NCI-H748 (cell line): ENCODE results near the gene CHRNB4.
"Not testable (repeated sequence)": the region's sequence is repeated elsewhere in the genome, so short reads cannot be mapped to it uniquely, and the experiment has no call there.

Experiments used
- DNase-seq: peaks from one replicate; lab custom pipeline; 2025; ENCODE audit not compliant: unreplicated experiment; lab: John Stamatoyannopoulos, UW

CHRNB4 gene

DNA sequence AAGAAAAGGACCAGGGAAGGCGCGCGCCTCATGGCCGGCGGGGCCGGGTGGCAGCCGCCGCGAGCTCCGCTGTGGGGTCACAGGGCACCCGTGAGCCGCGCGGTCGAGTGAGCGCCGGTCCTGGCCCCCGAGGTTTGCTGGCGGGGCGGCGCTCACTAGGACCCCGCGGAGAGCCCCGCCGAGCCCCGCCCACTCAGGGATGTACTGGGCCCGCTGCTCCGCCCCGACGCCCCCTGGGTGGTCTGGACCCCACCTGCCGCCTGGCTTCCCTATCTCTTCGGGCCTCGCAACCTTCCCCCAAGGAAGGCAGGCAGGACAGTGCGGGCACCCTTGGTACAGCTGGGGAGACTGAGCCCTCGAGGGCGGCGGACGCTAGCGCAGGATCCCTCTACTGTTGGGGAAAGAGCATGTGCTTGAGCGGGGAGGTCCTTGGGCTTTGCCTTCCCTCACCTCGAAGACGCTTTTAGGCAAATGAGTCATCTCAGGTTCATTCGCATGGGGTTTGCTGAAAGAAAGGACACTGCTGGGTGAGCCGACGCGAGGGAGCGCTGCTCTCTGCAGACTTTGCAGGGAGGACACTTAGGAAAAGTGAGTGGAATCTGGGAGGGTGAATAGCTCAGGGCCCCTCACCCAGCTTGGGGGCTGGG, at the start of gene CHRNB4:
Gene CHRNB4 (minus strand): TSS at position 109 of the 647 bp plus-strand sequence. CDS start 77 bp downstream, at position 32.
- peak; percentile 31 for DNase-seq

- DNase-seq, result no peak
Measured at GRCh38 chr15:78689626-78690025, 48.6 kb upstream of the CHRNB4 start.

DNA sequence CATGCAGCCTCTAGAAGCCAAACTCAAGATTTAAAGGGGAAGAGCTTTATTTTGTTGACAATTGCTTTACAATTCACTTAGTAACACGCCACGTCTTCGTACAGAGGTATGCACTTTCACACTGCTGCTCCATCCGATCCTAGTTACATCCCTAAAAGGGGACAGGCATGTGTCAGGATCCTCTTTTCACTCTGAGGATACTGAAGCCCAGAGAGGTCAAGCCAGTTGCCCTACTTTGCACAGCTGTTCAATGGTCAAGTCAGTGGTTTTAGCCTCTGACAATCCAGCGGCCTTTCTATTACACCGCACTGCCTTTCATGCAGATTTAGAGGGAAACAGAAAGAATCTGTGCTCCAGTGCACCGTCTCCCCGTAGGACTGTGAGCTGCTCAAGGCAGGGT, 44.9 kb upstream of the CHRNB4 start:
- DNase-seq, result no peak

- no peak for DNase-seq
Measured at GRCh38 chr15:78685159-78685921, 44.3 kb upstream of the CHRNB4 start.

DNA sequence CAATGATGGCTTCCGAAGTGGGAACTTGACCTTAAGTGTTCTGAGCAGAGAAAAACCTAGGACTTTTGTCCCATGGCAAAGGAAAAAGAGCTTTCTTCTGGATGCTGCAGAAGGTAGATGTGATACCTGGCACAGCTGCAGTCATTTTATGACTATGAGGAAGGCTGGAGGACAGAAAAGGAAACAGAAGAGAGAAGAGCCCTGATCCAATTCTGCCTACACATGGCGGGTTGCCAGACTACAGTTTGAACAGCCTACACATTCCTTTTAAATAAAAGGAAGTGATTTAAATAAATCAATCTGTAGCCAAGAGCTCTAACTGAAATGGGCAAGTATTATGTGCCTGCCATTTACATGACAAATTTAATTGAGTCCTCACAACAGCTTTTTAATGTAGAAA, 43.6 kb upstream of the CHRNB4 start:
- DNase-seq, result peak; percentile 0

DNA sequence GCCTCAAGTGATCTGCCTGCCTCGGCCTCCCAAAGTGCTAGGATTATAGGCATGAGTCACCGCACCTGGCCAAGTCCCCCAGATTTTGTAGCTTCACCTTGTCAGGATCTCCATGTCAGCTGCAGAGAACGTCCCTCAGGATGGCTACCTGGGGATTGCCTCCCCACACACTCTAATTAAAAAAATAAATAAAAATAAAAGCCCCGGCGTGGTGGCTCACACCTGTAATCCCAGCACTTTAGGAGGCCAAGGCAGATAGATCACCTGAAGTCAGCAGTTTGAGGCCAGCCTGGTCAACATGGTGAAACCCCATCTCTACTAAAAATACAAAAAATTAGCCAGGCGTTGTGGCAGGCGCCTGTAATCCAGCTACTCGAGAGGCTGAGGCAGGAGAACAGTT, 42.6 kb upstream of the CHRNB4 start:
- DNase-seq, result not testable (repeated sequence)

GRCh38 chr15:78682693-78683410, 41.8 kb upstream of the CHRNB4 start:
- DNase-seq, result no peak

DNA sequence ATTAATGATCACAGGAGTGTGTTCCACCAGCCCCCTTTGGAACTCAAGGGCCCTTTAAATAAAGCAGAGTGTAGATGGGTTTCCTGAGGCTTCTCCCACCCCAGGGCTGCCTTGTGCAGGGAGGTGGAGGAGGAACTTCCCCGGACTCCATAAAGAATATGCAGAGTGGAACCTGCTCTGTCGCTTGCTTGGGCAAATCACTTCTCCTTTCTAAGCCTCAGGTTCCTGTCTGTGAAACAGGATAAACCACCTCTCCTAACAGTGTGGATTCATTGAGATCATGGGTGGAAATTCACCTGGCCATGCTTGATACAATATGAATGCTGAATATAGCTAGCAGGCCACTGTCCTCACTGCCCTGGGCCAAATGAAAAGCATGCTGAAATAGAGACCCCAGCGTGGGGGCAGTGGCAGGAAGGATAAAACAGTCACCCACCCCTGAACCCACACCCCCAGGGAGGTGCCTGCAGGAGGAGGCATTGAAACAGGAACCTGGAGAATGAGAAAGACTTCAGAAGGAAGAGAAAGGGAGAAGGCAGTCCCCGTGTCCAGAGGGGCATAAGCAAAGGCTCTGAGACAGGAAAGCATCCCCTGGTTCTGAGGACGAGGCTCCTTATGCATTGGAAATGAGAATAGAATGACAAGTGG, 41.1 kb upstream of the CHRNB4 start:
- DNase-seq, result no peak

DNA sequence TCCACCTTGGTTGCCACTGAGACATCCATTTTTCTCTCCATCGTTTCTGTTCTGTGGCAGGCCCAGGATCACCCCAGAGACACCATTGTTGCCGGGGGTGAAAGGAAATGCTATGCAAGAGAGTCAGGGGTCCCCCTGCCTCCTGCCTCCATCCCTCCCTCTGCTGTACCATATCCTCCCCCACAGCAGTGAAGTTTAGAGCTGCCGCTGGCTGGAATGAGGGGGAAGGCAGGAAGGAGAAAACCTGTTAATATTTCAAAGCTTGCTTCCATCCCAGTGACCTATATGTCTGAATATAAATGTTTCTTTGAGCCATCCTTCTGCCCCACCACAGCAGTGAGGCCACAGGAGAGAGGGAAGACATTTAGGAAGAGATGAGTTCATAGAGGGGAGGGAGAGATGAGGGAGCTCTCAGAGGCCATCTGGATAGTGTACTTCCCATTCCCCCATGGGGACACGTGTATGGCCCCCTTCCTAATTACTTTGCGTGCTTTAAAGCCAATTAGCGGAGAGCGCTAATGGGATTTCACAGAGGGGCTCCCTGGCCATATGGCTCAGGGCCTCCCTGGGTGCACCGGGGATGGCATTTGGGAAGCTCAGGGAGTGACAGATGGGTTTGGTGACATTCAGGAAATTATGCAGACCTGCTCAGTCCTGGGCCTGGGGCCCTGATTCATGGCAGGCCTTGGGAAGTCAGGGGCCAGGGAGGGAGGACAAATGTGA, 40.4 kb upstream of the CHRNB4 start:
- DNase-seq, result peak; percentile 18

DNA sequence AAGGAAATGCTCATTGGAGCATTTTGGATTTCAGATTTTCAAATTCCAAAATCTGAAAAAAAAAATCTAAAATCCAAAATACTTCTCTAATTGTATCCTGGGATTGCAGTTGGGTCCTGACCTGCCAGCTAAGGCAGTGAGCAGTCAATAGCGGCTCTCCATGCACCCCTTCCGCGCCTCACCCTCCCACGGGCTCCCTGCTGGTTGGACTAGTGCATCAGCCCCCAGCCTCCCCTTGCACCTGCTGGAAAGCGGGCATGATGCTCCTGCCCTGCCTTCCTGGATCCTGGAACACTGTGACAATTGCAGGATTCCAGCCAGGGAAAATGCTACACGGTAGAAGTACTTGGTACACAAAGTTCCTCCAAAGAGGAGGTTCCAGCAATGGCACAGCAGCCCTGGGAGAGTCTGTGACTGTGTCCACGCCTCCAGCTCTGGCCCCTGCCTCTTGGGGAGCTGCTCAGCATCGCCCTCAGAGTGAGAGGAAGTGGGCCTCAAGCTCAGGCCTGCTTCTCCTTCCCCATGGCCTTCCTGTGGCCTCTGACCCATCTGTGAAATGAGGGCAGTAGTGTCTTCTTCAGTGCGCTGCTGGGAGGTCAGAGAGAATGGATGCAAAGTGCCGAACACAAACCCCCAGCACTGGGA, 39.5 kb upstream of the CHRNB4 start:
- DNase-seq, result no peak

- DNase-seq, result no peak
Measured at GRCh38 chr15:78679089-78679511, 38.1 kb upstream of the CHRNB4 start.

DNA sequence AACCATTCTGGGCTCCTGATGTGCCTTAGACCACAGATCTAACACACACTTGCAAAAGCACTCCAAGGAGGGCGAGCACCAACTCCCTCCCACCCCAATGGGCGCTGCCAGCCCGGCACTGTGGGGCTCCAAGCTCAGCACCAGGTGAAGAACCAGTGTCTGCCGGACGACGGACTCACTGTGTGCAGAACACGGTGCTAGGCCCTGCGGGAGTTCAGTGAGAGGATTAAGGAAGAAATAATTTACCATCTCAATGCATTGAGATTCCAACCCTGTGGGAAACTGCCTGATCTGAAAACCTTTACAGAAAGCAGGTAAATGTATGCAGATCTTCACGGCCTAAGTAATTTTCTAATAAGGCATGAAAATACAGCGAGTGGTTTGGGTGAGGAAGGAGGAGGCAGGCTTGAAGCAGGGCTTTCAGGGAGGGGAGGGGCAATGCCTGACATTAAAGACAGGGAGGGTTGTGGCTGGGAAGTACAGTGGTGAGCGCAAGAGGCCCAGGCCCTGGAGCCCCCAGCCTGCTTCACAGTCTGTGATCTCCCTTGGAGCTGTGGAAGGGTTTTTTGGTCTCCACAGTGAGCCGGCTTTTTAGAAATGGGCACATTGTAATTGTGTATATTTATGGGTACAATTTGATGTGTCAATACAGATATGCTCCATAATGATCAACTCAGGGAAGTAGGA, 35.6 kb upstream of the CHRNB4 start:
- DNase-seq, result no peak

- no peak for DNase-seq
Measured at GRCh38 chr15:78675617-78676360, 34.8 kb upstream of the CHRNB4 start.

DNA sequence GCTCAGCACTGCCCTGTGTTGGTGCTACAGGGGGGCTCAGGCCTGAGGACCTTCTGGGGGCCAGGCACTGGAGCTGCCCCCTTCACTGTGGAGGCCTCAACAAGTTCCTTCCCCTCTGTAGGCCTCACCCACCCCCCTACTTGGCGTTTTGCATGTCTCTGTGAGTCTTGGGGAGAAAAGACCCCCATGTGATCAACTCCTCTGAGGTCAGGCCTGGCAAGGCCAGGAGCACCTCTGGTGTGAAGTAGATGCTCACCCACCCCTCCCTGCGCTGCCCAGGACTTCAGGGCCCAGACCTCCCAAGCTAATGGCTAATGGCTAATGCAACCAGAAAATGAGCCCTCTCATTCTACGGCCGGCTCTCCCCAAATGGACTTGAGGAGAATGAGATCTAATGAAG, 34.2 kb upstream of the CHRNB4 start:
- no peak for DNase-seq

DNA sequence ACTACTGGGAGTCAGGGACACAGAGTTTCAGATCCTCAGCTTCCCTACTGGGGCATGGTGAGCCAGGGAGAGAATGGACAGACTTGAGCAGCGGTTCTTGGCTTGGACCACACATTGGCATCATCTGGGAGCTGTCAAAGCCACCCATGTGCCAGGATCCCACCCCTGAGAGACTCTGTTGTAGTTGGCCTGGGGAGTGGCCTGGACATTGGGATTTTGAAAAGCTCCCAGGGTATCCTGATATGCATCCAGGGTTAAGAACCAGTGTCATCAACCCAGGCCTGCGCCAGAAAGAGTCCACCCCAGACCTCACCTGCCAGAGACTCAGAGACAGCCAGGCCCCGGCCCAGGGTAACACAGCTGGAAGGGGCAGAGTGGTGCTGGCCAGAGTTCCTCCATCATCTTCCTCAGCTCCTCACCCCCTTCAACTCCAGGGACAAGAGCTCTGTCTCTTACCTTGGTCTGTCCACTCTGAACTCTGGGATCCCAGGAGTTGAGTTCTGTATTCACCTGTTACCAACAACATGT, 33.0 kb upstream of the CHRNB4 start:
- DNase-seq, result no peak

DNA sequence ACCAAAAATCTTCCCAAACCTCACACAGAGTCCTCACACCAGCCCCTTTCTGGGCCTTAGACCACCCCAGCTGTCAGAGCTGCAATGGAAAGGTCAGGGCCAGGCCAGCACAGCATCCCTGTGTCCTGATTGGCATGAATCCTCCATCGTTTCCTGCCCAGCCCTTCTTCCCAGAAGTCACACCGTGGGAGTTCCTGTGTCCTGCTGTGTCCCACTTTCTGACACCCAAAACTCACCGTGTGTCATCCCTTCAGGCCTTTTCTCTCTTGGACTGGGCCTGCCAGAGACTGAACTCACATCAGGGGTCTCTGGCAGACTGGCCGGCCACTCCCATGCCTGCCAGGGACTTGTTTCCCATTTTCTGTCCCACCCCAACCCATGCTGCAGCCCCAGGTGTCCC, 32.5 kb upstream of the CHRNB4 start:
- no peak for DNase-seq

- no peak for DNase-seq
Measured at GRCh38 chr15:78672285-78673014, 31.4 kb upstream of the CHRNB4 start.

DNA sequence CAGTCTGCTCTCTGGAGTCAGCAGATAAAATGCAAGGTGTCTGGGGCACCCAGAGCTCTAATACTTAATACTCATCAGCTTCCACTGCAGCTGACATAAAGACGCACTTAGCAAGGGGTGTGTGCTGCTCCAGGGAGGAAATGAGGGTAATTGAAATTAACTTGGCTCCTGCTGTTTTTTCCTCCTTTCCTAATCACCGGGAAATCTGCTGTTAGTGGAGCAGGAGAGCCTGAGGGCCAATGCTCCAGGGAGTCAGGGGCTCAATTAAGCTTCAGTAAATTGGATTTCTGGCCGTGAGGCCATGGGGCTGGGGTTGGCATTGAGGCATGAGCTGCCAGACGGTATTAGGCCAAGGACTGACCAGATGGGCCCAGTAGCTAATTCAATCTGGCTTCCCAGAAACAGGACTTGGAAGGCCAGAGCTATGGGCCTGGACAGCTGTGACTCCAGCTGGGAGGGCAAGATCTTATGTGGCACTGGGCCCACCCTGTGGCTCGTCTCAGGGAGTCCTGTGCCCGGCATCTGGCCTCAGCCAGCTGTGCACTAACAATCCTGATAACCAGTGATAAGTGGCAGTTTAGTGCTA, 30.7 kb upstream of the CHRNB4 start:
- peak; percentile 68 for DNase-seq
